ENCODE measurements around the gene RNF141.

The RNF141 gene

DNA sequence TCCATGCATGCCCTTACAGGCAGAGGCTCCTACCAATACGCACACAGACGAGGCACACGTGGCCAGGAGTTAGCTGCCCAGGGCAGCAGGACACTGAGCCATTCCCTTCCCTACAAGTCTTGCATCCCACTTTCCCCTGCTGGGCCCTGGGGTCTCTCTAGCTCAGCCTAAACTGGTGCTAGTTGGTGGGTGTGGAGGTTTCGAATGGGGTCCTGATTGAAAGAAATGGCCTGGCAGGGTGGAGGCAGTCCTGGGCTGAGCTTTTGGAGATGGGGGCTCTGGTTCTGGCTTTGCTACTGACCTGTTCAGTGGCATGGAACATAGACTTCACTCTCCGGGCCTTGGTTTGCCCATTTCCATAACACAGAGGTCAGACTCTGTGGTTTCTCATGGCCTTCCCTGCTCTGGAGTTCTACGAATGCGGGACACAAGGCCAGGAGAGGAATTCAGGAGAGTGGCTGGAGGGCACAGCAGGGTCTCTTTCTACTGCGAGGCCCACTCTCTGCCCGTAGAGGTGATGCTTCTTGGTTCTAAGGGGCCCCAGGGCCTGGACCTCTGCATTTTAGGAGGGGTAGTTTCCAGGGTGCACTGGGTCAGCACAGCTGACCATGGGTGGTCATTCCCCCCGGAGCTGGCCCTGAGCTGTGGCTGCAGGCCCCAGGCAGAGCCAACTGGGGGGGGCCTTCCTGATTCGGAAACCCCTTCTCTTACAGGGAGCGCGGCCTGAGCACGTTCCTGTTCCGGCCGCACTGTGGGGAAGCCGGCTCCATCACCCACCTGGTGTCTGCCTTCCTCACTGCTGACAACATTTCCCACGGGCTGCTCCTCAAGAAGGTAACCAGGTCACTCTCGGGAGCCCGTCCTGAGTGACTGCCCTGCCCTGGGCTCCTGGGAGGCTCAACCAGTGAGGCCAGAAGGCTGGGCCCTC, 40.0 kb downstream of the RNF141 start:
- no peak overlapping the region for H3K4me3 ChIP-seq (ENCODE audit: low read length)
- TF ChIP-seq, protein P1, sequence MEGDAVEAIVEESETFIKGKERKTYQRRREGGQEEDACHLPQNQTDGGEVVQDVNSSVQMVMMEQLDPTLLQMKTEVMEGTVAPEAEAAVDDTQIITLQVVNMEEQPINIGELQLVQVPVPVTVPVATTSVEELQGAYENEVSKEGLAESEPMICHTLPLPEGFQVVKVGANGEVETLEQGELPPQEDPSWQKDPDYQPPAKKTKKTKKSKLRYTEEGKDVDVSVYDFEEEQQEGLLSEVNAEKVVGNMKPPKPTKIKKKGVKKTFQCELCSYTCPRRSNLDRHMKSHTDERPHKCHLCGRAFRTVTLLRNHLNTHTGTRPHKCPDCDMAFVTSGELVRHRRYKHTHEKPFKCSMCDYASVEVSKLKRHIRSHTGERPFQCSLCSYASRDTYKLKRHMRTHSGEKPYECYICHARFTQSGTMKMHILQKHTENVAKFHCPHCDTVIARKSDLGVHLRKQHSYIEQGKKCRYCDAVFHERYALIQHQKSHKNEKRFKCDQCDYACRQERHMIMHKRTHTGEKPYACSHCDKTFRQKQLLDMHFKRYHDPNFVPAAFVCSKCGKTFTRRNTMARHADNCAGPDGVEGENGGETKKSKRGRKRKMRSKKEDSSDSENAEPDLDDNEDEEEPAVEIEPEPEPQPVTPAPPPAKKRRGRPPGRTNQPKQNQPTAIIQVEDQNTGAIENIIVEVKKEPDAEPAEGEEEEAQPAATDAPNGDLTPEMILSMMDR (conservative IDR thresholded peaks at IDR 0.05; ENCODE audit: low read length), result no peak
- DNase-seq (ENCODE audit: low read depth), result no peak

DNA sequence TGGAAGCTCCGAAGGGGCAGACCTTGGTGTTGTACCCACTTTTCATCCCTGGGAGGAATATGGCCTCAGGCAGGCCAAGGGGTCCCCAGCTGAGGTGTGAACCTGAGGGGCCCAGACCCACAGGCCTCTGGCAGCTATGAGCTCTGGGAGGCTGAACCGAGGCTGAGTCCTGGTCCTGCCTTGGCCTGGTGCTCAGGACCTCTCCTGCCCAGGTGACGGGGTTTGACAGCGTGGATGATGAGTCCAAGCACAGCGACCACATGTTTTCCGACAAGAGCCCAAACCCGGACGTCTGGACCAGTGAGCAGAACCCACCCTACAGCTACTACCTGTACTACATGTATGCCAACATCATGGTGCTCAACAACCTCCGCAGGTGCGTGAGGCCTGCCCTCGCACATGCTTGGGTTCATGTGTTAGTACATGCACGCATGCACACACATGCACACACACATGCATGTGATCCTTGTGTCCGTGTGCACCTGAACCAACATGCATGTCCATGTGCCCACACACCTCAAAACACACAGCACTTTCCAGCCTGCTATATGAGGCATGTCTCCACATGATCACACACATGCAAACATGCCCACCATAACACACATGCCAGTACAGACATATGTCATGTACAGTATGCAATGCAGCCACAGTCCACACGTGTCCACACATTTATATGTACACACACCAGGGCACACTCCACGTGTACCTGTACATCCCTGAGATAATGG, 40.9 kb downstream of the RNF141 start:
- TF ChIP-seq, protein P1 (conservative IDR thresholded peaks at IDR 0.05; ENCODE audit: low read length), result no peak
- no peak for DNase-seq (ENCODE audit: low read depth)
- no peak overlapping the region for H3K4me3 ChIP-seq (ENCODE audit: low read length)

DNA sequence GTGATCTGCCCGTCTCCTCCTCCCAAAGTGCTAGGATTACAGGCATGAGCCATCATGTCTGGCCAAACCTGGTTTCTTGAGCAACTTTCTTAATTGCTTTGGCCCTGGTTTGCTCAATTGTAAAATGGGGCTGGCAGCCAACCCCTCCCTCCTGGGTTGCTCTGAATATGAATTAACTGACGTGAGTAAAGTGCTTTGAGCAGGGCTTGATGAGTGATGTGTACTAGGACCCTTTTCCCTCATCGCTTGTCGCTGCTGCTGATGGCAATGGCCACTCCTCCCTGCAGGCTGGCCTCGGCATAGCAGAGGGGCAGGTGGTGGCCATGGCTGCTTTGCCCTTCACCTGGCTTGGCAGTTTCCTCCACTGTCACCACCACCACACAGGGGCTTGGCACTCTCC, 41.5 kb downstream of the RNF141 start:
- DNase-seq (ENCODE audit: low read depth), result peak; percentile 47
- H3K4me3 ChIP-seq (ENCODE audit: low read length), result no peak overlapping the region
- TF ChIP-seq, protein P1 (conservative IDR thresholded peaks at IDR 0.05; ENCODE audit: low read length), result no peak

DNA sequence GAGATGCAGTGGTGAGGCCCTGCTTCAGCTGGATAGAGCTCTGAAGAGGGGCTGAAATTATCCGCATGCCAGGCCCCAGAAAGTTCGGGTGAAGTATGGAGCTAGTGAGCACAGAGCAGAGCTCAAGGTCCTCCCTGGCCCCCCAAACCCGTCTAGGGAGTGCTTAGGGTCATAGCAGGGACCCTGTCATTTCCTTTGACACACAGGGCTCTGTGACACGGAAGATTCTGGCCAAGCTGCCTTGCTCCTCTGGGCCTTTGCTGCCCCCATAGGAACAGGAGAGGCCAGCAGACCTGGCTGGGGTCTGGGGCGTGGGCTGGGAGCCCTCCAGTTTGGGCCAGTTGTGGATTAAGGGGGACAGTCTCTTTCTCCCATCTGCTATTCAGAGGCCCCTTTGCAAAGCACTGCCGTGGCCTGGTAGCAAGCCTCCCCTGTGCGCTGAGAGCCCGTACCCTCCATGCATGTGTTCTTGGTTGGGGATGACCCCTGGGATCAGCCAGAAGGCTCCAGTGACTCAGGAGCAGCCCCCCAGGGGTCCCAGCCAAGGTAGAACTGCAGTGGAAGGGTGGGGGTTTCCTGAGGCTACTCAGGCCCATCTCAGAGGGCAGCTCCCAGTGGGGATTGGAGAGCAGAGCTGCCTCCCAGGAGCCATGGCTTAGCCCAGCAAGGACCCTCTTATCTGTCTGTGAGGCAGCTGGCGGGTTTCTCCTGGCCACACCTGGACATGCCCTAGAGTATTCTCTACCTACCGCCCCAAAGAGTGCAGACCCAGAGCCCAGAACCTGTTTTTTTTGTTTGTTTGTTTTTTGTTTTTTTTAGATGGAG, 42.3 kb downstream of the RNF141 start:
- no peak overlapping the region for H3K4me3 ChIP-seq (ENCODE audit: low read length)
- DNase-seq (ENCODE audit: low read depth), result no peak
- TF ChIP-seq, protein P1 (conservative IDR thresholded peaks at IDR 0.05; ENCODE audit: low read length), result no peak

DNA sequence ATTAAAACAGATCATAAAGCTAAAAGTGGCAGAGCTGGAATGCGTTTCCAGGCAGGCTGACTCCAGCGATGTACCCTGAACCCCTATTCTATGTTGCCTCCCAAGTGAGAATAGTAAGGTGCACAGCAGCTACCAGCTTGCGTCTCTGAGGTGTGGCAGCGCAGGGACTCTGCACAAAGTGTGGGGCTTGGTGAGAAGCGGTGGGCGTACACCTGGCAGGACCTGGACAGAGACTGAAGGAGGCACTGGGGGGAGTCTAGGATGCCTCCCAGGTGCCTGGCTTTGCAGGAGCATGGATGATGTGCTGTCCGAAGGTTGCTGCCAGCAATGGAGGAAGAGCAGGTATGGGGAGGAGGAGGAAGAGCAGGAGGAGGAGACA, 43.0 kb downstream of the RNF141 start:
- H3K4me3 ChIP-seq (ENCODE audit: low read length), result no peak overlapping the region
- no peak for DNase-seq (ENCODE audit: low read depth)
- TF ChIP-seq, protein P1 (conservative IDR thresholded peaks at IDR 0.05; ENCODE audit: low read length), result no peak

DNA sequence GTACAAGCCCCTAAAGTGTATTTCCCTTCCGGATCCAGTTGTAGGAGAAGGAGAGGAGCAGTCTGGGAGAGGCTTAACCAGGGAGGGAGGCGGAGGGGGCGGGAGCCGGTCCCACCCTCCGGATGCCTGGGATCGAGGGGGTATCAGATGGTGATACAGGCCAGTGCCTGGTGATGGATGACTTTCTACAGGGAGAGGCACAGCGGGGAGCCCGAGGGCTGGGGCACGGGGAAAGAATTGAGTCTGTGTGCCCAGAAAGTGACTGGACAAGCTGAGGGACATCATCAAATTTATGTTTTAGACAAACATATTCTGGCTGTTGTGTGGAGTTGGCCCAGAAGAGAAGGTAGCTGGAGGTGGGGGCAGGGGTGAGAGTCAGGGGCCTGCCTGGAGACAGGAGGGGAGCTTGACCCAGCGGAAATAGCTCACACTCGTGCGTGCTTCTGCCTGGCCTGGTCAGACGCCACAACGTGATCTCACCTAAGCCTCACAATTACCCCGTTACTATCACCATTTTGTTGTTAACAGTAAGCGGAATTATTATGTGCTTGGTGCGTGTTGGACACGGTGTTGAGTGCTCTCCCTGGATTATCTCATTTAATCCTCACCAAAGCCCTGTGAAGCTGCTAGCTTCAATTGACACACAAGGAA, 43.5 kb downstream of the RNF141 start:
- H3K4me3 ChIP-seq (ENCODE audit: low read length), result no peak overlapping the region
- no peak for DNase-seq (ENCODE audit: low read depth)
- TF ChIP-seq, protein P1 (conservative IDR thresholded peaks at IDR 0.05; ENCODE audit: low read length), result no peak

All from AG10803 (cell line).